ENCODE results near the gene VSIG2.

DNA sequence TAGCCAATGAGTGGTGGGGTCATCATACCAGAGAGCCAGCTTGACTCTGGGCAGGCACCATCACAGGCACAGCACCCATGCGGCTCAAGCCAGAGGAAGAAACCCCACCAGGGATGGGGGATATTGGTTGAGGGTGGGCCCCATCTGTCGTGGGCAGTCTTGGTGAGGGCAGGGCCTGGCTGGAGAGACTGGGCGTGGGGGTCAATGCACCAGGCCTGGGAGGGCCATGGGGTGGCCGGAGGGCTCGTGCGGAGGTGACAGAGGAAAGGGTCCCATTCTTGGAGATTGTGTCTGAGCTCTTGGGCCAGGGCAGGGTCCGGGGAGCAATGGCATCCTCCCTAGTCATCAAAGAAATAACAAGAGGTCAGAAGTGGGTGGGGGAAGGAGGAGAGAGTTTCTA lies 1.6 kb upstream of the VSIG2 start:
- TF ChIP-seq POLR2AphosphoS5 (IDR thresholded peaks at IDR 0.05; ENCODE audit: insufficient read depth, low read depth, low read length): no peak
- TF ChIP-seq, protein P1, sequence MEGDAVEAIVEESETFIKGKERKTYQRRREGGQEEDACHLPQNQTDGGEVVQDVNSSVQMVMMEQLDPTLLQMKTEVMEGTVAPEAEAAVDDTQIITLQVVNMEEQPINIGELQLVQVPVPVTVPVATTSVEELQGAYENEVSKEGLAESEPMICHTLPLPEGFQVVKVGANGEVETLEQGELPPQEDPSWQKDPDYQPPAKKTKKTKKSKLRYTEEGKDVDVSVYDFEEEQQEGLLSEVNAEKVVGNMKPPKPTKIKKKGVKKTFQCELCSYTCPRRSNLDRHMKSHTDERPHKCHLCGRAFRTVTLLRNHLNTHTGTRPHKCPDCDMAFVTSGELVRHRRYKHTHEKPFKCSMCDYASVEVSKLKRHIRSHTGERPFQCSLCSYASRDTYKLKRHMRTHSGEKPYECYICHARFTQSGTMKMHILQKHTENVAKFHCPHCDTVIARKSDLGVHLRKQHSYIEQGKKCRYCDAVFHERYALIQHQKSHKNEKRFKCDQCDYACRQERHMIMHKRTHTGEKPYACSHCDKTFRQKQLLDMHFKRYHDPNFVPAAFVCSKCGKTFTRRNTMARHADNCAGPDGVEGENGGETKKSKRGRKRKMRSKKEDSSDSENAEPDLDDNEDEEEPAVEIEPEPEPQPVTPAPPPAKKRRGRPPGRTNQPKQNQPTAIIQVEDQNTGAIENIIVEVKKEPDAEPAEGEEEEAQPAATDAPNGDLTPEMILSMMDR (IDR thresholded peaks at IDR 0.05; ENCODE audit: extremely low read depth in 1 of 2, insufficient read depth in 1 of 2, low read depth in 1 of 2, low read length in 2 of 2): no peak
- TF ChIP-seq, protein P2, sequence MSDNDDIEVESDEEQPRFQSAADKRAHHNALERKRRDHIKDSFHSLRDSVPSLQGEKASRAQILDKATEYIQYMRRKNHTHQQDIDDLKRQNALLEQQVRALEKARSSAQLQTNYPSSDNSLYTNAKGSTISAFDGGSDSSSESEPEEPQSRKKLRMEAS (IDR thresholded peaks at IDR 0.05; ENCODE audit: insufficient read depth, insufficient read length): no peak
- no peak for TF ChIP-seq EZH2 (IDR thresholded peaks at IDR 0.05; ENCODE audit: borderline replicate concordance, low read depth, low read length, severe bottlenecking)
- TF ChIP-seq JUN (IDR thresholded peaks at IDR 0.05; ENCODE audit: borderline replicate concordance, insufficient read depth, insufficient read length, low read depth): no peak
